SK-N-DZ (cell line): Measurements from ENCODE around the gene CCDC24.
A peak's percentile ranks its signal among the peaks of the same experiment; 100 is the strongest.

Experiments
- DNase-seq: peaks from one replicate; pipeline ENCODE4 v3.0.0-alpha.2; 2015; ENCODE audit warnings: low spot score

CCDC24 gene

GRCh38 chr1:43963006-43963405 is 28.4 kb upstream of the CCDC24 start:
- no peak for DNase-seq

- no peak for DNase-seq
Measured at GRCh38 chr1:43963890-43964289, 27.5 kb upstream of the CCDC24 start.

GRCh38 chr1:43965316-43965715 is 26.1 kb upstream of the CCDC24 start:
- DNase-seq, result no peak

- no peak for DNase-seq
Measured at GRCh38 chr1:43968348-43968948, 23.0 kb upstream of the CCDC24 start.

GRCh38 chr1:43969416-43969745 is 22.0 kb upstream of the CCDC24 start:
- no peak for DNase-seq

GRCh38 chr1:43969746-43970466 is 21.5 kb upstream of the CCDC24 start, which contains the start of gene DPH2:
TSS of gene DPH2 (plus strand) at chr1:43970010. CDS start at chr1:43970176, 166 bp downstream.
- peak; percentile 94 for DNase-seq

- no peak for DNase-seq
Measured at GRCh38 chr1:43970502-43970901, 20.9 kb upstream of the CCDC24 start.

- no peak for DNase-seq
Measured at GRCh38 chr1:43970911-43971310, 20.5 kb upstream of the CCDC24 start.

- no peak for DNase-seq
Measured at GRCh38 chr1:43971336-43971980, 19.9 kb upstream of the CCDC24 start.

- no peak for DNase-seq
Measured at GRCh38 chr1:43973981-43974442, 17.4 kb upstream of the CCDC24 start.

- peak; percentile 87 for DNase-seq
Measured at GRCh38 chr1:43974443-43975248, 16.8 kb upstream of the CCDC24 start, which contains the start of gene ATP6V0B. TSS of gene ATP6V0B (plus strand) at chr1:43974960. CDS start at chr1:43975041, 81 bp downstream.

GRCh38 chr1:43975249-43975961 is 16.0 kb upstream of the CCDC24 start:
- no peak for DNase-seq

- no peak for DNase-seq
Measured at GRCh38 chr1:43976045-43976444, 15.4 kb upstream of the CCDC24 start.

GRCh38 chr1:43976890-43977289 is 14.5 kb upstream of the CCDC24 start:
- DNase-seq, result no peak

- no peak for DNase-seq
Measured at GRCh38 chr1:43977376-43978263, 13.8 kb upstream of the CCDC24 start.

GRCh38 chr1:43978264-43978550 is 13.2 kb upstream of the CCDC24 start:
- no peak for DNase-seq

- DNase-seq, result peak; percentile 44
Measured at GRCh38 chr1:43978551-43979260, 12.7 kb upstream of the CCDC24 start, which contains the start of gene B4GALT2. TSS of gene B4GALT2 (plus strand) at chr1:43979210. CDS start at chr1:43981161, 1,951 bp downstream.

- DNase-seq, result no peak
Measured at GRCh38 chr1:43979261-43979527, 12.2 kb upstream of the CCDC24 start.

GRCh38 chr1:43979528-43980254 is 11.7 kb upstream of the CCDC24 start:
- no peak for DNase-seq
